Activated naive CD4-positive, alpha-beta T cell treated with anti-CD3 and anti-CD28 coated beads, Interleukin-2, amount 10 ng/mL, durations not matched to agents 7 days and 5 days (primary cell): Measurements from ENCODE around the gene WBP1.
A peak's percentile ranks its signal among the peaks of the same experiment; 100 is the strongest.
"Not testable (repeated sequence)": the region's sequence is repeated elsewhere in the genome, so short reads cannot be mapped to it uniquely, and the experiment has no call there.

Experiments used
- CTCF ChIA-PET: fragments of 350-600 bp; sonication (Branson Sonifier 250); formaldehyde crosslinking; loops from one replicate; lab custom pipeline; 2021; ENCODE audit warnings: antibody characterized with exemption; lab: Charles Lee
- DNase-seq: peaks from one replicate; pipeline ENCODE4 v3.0.0-alpha.2; 2020
- H3K27ac Mint-ChIP-seq: one replicate; pipeline ENCODE4 v1.8.0; 2021; ENCODE audit warnings: mild to moderate bottlenecking, moderate library complexity, mixed read lengths
- H3K27me3 Mint-ChIP-seq: one replicate; pipeline ENCODE4 v1.8.0; 2021; ENCODE audit warnings: mild to moderate bottlenecking, mixed read lengths
- H3K36me3 Mint-ChIP-seq: one replicate; pipeline ENCODE4 v1.8.0; 2021; ENCODE audit warnings: mixed read lengths
- H3K4me1 Mint-ChIP-seq: one replicate; pipeline ENCODE4 v1.8.0; 2021; ENCODE audit warnings: mixed read lengths
- H3K4me3 Mint-ChIP-seq: one replicate; pipeline ENCODE4 v1.8.0; 2021; ENCODE audit warnings: mild to moderate bottlenecking, moderate library complexity, mixed read lengths
- H3K9me3 Mint-ChIP-seq: one replicate; pipeline ENCODE4 v1.8.0; 2021; ENCODE audit warnings: mixed read lengths

Gene WBP1

DNA sequence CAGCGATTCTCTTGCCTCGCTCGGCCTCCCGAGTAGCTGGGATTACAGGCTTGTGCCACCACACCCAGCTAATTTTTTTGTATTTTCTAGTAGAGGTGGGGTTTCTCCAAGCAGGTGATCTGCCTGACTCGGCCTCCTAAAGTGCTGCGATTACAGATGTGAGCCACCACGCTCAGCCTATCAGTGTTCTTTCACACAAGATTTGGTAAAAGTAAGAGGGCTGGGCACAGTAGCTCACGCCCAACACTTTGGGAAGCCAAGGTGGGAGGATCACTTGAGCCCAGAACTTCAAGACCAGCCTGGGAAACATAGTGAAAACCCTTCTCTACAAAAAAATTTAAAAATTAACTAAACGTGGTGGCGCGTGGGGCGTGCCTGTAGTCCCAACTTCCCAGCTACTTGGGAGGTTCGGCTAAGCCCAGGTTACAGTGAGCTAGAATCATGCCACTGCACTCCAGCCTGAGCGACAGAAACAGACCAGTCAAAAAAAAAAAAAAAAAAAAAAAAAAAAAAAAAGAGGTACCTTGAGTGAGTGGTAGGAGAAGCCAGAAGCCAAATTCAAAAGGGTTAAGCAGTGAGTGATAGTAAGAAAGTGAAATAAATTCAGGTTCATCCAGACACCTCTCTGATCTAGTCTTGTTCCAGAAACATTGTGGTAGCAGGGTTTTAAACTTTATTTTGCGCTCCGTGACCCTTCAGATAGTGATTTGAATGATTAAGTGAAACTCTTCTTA is 13.3 kb downstream of the WBP1 start:
- peak overlapping the region; percentile 99 for H3K27ac Mint-ChIP-seq
- CTCF ChIA-PET = interaction anchor here (1.0 to 2.9 kb wide), 2 partner anchors 10 to 13 kb away, joined by 3 to 27 read pairs; partner anchors contain the start of genes CCDC142, TTC31 and WBP1
- H3K4me3 Mint-ChIP-seq = peak overlapping the region; percentile 96
- peaks cover 38% of the 10 kb centered on the region for H3K36me3 Mint-ChIP-seq
- no peaks in the 10 kb centered on the region for H3K9me3 Mint-ChIP-seq
- peaks cover 7% of the 10 kb centered on the region for H3K27me3 Mint-ChIP-seq
- H3K4me1 Mint-ChIP-seq = peaks cover 40% of the 10 kb centered on the region
- DNase-seq = no peak

DNA sequence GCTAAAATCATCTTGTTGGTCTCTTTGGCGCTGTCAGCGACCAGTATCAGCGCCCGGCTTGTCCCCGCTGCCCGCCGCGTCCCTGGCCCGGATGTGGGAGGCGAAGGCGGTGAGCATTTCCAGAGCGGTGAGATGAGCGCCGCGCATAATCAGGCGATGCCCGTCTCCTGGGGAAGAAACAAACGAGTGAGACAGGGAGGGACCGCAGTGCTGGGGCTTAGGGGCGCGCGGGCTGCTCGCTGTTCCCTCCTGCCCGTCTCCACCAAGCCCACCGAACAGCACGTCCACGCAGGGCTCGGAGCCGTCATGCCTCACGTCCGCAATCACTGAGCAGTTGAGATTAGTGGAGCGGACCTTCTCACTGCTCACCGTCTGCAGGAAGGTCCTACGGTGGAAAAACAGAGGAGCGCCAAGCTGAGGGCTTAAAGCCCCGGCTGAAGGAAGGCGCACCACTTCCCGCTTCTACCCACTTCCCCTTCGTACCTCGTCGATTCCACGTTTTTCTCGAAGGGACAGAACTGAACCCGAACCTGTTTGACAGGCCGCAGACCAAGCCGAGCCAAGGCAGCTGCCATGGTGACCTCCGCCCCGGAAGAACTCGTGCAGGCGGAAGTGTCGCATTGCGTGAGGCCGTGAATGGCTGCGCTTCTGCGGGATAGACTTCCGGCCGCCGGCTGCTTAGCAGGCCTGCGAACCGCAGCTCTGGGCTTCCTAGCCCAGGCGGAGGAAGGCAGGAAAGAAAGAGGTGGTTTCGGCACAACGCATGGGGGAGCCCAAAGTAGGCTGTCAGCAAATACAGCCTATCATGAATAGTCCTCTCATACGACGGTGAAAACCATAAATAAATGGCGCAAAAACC is 14.1 kb downstream of the WBP1 start, which contains the start of gene MRPL53:
Gene MRPL53, minus strand, starts transcription at position 595 of the 859 bp plus-strand sequence. Its CDS starts 20 bp downstream, at position 575.
- peaks cover 38% of the 10 kb centered on the region for H3K36me3 Mint-ChIP-seq
- no peaks in the 10 kb centered on the region for H3K9me3 Mint-ChIP-seq
- H3K4me3 Mint-ChIP-seq = peak within 1 kb of the TSS; percentile 96
- peak; percentile 97 for DNase-seq
- H3K27me3 Mint-ChIP-seq = peaks cover 7% of the 10 kb centered on the region
- CTCF ChIA-PET = interaction anchor here (0.6 to 3.4 kb wide), 9 partner anchors 10 to 113 kb away, joined by 3 to 27 read pairs (median 4); partner anchors contain the start of genes CCDC142, INO80B, TTC31 and WBP1
- H3K27ac Mint-ChIP-seq = peak within 1 kb of the TSS; percentile 99
- peaks cover 40% of the 10 kb centered on the region for H3K4me1 Mint-ChIP-seq

DNA sequence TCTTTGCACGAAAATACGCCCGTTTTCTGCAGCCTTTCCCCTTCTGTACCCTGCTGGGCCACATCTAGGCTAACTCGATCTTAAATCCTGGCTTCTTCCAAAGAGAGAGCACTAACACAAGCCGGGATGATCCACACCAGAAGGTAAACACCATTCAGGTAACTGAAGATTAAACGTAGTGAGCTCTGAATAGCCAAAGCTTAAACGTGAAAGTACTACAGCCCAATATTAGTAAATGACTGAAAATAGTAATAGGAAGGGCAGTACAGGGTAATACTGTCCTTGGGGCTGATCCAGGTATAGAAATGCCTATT is 14.7 kb downstream of the WBP1 start:
- Mint-ChIP-seq H3K4me1 (peaks cover 40% of the 10 kb centered on the region), H3K27ac (peak overlapping the region; percentile 99), H3K36me3 (peaks cover 43% of the 10 kb centered on the region), H3K4me3 (peak overlapping the region; percentile 96), H3K27me3 (peaks cover 7% of the 10 kb centered on the region), H3K9me3 (no peaks in the 10 kb centered on the region)
- no peak for DNase-seq
- CTCF ChIA-PET = interaction anchor here (0.9 to 3.4 kb wide), 7 partner anchors 9 to 113 kb away, joined by 3 to 27 read pairs (median 4); partner anchors contain the start of genes CCDC142, INO80B, TTC31 and WBP1

DNA sequence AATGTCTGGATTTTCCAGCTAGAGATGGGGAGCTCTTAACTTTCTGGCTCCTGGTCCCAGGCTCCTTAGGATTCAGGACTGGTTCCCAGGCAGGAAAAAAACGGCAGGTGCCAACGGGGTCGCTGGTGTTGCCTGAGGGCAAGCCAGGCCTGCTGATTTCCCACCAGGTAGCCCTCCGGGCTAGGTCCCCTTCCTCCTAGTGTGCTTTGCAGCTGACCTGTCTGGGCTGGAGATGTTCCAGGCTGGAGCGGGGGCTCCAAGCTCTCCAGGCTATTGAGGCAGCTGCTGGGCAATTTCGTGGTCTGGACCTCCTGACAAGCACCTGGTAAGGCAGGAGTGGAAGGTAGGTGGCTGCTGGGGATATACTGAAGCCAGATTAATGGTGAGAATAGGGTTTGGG is 16.2 kb downstream of the WBP1 start:
- peaks cover 7% of the 10 kb centered on the region for H3K27me3 Mint-ChIP-seq
- H3K9me3 Mint-ChIP-seq = no peaks in the 10 kb centered on the region
- peaks cover 46% of the 10 kb centered on the region for H3K36me3 Mint-ChIP-seq
- no peak overlapping the region for H3K4me3 Mint-ChIP-seq
- H3K4me1 Mint-ChIP-seq = peaks cover 43% of the 10 kb centered on the region
- CTCF ChIA-PET = interaction anchor here (1.7 to 3.4 kb wide), 3 partner anchors 9 to 19 kb away, joined by 3 to 11 read pairs (median 6); partner anchors contain the start of genes CCDC142, INO80B and TTC31
- no peak overlapping the region for H3K27ac Mint-ChIP-seq
- no peak for DNase-seq

DNA sequence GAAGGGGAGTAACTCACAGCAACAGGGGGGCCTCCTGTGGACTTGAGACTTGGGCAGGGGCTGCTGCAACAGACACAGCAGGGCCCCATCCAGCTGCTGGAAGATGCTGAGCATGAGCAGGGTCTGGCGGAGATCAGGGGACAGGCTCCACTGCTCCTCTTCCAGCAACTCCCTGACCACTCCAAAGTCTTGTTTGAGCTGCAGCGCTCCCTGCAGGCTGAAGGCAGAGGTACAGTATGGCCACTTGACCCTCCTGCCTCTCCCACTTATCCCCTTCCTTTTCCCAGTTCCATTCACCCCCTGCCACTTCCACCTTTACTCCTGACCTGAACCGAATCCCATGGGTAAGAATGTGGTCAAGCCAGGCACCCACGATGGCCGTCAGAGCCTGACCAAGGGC is 16.7 kb downstream of the WBP1 start:
- no peak for DNase-seq
- Mint-ChIP-seq H3K4me3 (no peak overlapping the region), H3K27me3 (peaks cover 7% of the 10 kb centered on the region), H3K36me3 (peaks cover 48% of the 10 kb centered on the region), H3K27ac (peak overlapping the region; percentile 20), H3K4me1 (peaks cover 44% of the 10 kb centered on the region), H3K9me3 (no peaks in the 10 kb centered on the region)
- CTCF ChIA-PET = interaction anchor here (0.9 to 3.4 kb wide), 4 partner anchors 8 to 112 kb away, joined by 3 to 11 read pairs (median 6); partner anchors contain the start of genes CCDC142 and TTC31

DNA sequence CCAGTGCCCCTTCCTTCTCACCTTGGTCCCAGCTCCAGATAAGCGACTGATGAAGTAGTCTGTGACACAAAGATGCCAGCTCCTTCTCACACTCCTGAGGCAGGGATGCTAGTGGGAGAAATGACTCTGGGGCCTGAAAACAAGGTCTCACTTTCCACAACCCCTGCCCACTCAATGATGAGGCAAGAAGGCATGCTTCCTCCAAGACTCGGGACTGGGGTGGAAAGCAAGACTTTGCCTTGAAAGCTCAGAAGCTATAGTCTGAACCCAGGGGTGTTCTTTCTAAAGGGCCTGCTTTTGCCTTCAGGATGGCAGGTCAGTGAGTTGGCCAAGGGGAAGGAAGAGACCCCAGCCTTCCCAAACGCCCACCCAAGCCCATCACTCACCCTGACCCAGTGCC is 23.2 kb downstream of the WBP1 start:
- CTCF ChIA-PET = interaction anchor here (0.7 to 6.1 kb wide), 10 partner anchors 9 to 147 kb away, joined by 3 to 86 read pairs (median 8); partner anchors contain the start of genes AUP1, HTRA2, INO80B and MRPL53
- no peak for DNase-seq
- H3K27me3 Mint-ChIP-seq = no peaks in the 10 kb centered on the region
- no peaks in the 10 kb centered on the region for H3K9me3 Mint-ChIP-seq
- H3K4me3 Mint-ChIP-seq = peak overlapping the region; percentile 100
- peaks cover 38% of the 10 kb centered on the region for H3K36me3 Mint-ChIP-seq
- H3K27ac Mint-ChIP-seq = no peak overlapping the region
- H3K4me1 Mint-ChIP-seq = peaks cover 48% of the 10 kb centered on the region

DNA sequence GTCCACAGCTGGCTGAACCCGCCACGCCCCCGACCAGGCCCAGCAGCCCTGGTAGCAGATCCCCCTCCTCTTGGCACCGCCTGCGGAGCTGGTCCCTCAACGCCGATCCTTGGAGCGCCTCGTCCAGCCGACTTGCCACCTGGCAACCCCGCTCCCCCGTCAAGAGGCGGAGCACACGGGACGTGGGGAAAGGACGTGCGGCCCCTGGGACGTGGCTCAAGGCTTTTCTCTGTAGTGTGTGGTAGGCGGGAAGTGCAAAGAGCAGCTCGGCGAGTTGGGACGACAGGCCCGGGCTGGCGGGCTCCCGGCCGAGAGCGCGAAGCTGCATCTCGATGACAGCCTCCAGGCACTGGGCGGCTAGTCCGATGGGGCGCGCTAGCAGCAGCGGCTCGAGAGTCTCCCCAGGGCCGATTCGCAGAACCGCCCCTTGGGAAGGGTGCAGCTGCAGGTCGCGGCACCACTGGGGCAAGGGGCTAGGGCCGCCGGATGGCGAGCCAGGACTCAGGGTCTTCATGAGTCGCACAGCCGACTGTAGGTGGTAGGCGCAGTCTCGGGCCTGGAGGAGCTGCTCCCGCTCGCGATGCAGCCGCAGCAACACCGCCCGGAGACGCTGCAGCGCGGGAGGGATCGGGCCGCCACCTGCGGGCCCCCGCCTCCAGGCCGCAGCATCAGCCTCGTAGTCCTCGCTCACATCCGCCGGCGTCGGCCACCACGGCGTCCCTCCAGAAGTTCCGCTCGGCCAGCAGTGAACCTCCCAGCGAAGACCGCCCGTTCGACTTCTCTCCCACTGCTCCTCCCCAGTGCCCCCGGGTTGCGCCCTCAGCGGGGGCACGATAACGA is 23.9 kb downstream of the WBP1 start:
- peak overlapping the region; percentile 98 for H3K27ac Mint-ChIP-seq
- H3K4me3 Mint-ChIP-seq = peak overlapping the region; percentile 100
- no peaks in the 10 kb centered on the region for H3K27me3 Mint-ChIP-seq
- H3K4me1 Mint-ChIP-seq = peaks cover 51% of the 10 kb centered on the region
- peak; percentile 75 for DNase-seq
- H3K36me3 Mint-ChIP-seq = peaks cover 42% of the 10 kb centered on the region
- H3K9me3 Mint-ChIP-seq = no peaks in the 10 kb centered on the region
- CTCF ChIA-PET = interaction anchor here (0.8 to 6.1 kb wide), 16 partner anchors 8 to 147 kb away, joined by 3 to 86 read pairs (median 4); partner anchors contain the start of genes AUP1, HTRA2, INO80B and MOGS

DNA sequence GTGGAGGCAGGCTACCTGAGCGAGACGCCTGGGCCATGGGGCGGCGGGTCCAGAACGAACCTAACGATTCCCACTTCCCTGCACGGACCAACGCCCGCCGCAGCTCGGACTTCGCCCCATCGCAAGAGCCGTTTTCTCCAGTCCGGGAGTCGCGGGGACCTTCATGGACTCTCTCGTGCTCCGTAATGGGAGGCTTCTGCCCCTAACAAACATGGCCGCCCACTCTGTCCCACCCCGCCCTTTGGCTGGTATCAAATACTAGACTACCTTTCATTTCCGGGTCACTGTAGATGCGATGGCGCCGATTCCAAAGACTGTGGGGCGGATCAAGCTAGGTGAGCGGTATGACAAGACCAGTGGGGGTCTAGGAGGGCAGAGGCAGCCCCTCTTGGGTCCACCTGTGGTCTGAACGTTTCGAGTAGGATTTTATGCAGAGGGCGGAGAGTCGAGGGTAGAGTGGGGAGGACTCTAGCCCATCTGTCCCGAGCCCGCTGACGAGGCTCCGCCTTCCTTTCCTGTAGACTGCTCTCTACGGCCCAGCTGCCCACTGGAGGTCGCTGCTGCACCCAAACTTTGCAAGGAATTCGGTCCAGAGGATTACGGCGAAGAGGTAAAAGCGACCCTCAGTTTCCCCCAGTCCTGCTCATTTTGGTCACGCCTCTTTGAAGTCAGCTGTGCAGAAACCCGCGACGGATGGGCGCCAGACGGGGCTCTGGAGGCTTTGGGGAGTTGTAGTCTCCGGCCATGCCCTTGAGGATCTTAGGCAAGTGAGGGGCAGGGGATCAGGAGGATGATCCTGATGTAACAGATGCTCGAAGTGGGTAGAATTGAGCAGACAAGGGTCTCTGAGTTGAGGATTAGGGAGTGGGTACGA is 24.8 kb downstream of the WBP1 start, which contains the start of the genes CCDC142 and TTC31:
Gene CCDC142, minus strand, starts transcription at position 198 of the 874 bp plus-strand sequence. Its CDS starts 161 bp downstream, at position 37.
Gene TTC31, plus strand, starts transcription at position 281 of the 874 bp plus-strand sequence. Its CDS starts 15 bp downstream, at position 296.
- Mint-ChIP-seq H3K4me1 (peaks cover 51% of the 10 kb centered on the region), H3K27ac (peak within 1 kb of the TSS; percentile 98), H3K9me3 (no peaks in the 10 kb centered on the region), H3K36me3 (peaks cover 37% of the 10 kb centered on the region), H3K27me3 (no peaks in the 10 kb centered on the region), H3K4me3 (peak within 1 kb of the TSS; percentile 100)
- CTCF ChIA-PET = interaction anchor here (0.8 to 6.1 kb wide), 21 partner anchors 9 to 118 kb away, joined by 3 to 86 read pairs (median 4); partner anchors contain the start of genes AUP1, HTRA2, INO80B and MOGS
- peak; percentile 96 for DNase-seq

DNA sequence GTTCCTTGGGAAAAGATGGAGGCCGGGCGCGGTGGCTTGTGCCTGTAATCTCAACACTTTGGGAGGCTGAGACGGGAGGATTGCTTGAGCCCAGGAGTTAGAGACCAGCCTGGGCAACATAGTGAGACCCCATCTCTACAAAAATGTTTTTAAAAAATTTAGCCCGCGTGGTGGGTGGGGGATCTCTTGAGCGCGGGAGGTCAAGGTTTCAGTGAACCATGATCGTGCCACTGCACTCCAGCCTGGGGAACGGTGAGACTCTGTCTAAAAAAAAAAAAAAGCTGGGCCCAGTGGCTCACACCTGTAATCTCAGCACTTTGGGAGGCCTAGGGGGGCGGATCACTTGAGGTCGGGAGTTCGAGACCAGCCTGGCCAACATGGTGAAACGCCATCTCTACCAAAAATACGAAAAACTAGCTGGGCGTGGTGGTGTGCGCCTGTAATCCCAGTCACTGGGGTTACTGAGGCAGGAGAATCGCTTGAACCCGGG is 25.5 kb downstream of the WBP1 start:
- Mint-ChIP-seq H3K4me1 (peaks cover 51% of the 10 kb centered on the region), H3K4me3 (peak overlapping the region; percentile 100), H3K27ac (peak overlapping the region; percentile 98), H3K36me3 (peaks cover 37% of the 10 kb centered on the region)
- DNase-seq, H3K9me3 Mint-ChIP-seq, H3K27me3 Mint-ChIP-seq: not testable (repeated sequence)
- CTCF ChIA-PET = interaction anchor here (0.9 to 6.1 kb wide), 9 partner anchors 9 to 104 kb away, joined by 3 to 86 read pairs (median 6); partner anchors contain the start of genes AUP1, HTRA2, INO80B and MRPL53

DNA sequence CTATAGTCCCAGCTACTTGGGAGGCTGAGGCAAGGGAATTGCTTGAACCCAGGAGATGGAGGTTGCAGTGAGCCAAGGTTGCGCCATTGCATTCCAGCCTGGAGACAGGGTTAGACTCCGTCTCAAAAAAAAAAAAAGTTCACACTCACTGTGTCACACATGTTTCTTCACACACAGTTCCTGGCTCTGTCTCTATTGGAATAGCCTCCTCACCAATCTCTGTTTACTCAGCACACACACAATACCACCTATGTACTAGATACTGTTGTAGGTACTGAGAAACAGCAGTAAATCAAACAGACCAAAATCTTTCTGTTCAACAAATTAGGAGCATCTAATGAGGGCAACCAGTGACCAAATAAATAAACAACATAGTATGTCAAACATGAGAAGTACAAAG is 27.9 kb downstream of the WBP1 start:
- Mint-ChIP-seq H3K27ac (no peak overlapping the region), H3K36me3 (peaks cover 32% of the 10 kb centered on the region), H3K4me3 (no peak overlapping the region), H3K27me3 (no peaks in the 10 kb centered on the region), H3K9me3 (no peaks in the 10 kb centered on the region), H3K4me1 (peaks cover 32% of the 10 kb centered on the region)
- DNase-seq = no peak
- CTCF ChIA-PET = interaction anchor here (6.1 kb wide), 1 partner anchor 102 kb away, joined by 81 read pairs; no protein-coding TSS in a partner anchor

DNA sequence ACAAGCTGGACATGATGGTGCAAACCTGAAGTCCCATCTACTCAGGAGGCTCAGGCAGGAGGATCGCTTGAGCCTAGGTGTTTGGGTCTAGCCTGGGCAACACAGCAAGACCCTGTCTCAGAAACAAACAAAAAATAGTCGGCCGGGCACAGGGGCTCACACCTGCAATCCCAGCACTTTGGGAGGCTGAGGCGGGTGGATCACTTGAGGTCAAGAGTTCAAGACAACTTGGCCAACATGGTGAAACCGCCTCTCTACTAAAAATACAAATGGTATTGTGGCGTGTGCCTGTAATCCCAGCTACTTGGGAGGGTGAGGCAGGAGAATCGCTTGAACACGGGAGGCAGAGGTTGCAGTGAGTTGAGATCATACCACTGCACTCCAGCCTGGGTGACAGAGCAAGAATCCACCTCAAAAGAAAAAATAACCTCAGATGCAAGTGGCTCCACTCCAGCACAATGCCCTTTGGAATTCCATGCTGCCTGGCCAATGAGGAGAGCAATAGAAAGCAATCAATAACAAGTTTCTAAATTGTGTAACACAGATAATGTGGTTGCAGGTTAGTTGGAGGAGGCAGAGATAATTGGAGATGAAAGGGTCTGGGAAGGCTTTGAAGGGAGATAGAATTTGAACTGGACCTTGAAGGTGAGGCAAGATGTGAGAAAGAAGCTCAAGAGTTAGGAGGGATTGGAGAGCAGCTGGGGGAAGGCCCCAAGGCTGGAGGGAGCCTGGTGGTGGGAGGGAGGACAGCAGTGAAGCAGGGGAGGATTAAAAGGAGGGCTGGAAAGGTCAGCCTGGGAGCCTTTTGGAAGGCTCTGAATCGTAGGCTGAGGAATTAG is 30.6 kb downstream of the WBP1 start:
- H3K9me3 Mint-ChIP-seq = no peaks in the 10 kb centered on the region
- peak overlapping the region; percentile 40 for H3K27ac Mint-ChIP-seq
- peaks cover 45% of the 10 kb centered on the region for H3K36me3 Mint-ChIP-seq
- CTCF ChIA-PET = interaction anchor here (1.4 kb wide), 1 partner anchor 43 kb away, joined by 3 read pairs; no protein-coding TSS in a partner anchor
- no peak for DNase-seq
- peaks cover 13% of the 10 kb centered on the region for H3K4me1 Mint-ChIP-seq
- H3K4me3 Mint-ChIP-seq = no peak overlapping the region
- no peaks in the 10 kb centered on the region for H3K27me3 Mint-ChIP-seq
